Panc1 (cell line): Measurements from ENCODE around the gene TEDDM1. TPM values are rescaled to one million over a fixed set of nuclear protein-coding genes. Genes with fewer than 3 reads are reported as not detected.

Experiments used
- ATAC-seq: fragments of 200-7000 bp; cut with Tn5 transposase; 2 replicates; pipeline ENCODE4 v1.9.1; 2020; ENCODE audit warnings: mild to moderate bottlenecking, moderate library complexity
- BruUV-seq: library from RNA; stranded (reverse); fragments of 400-500 nt; replicated peaks from 2 replicates; lab custom pipeline; 2021; lab: Mats Ljungman, UMichigan
- CTCF ChIA-PET: fragments of 300-600 bp; sonication (Branson Sonifier 250); formaldehyde crosslinking; loops from one replicate; lab custom pipeline; 2022; ENCODE audit warnings: antibody characterized with exemption; lab: Charles Lee
- POLR2A ChIA-PET: fragments of 300-600 bp; sonication (Branson Sonifier 250); formaldehyde crosslinking; loops from one replicate; lab custom pipeline; 2022; ENCODE audit warnings: antibody characterized with exemption; lab: Charles Lee
- DNase-seq: peaks from one replicate; pipeline ENCODE4 v3.0.0-alpha.2; 2010; ENCODE audit warnings: low read depth, low spot score
- H3K27ac ChIP-seq: 2 replicates; pipeline ENCODE4 v1.5.1; 2011; ENCODE audit warnings: mild to moderate bottlenecking, low read length, inconsistent platforms
- H3K27me3 ChIP-seq: fragments of 200-500 bp; sonication (Bioruptor generic); 2 replicates; pipeline ENCODE4 v1.6.0; 2014; ENCODE audit warnings: low read length, inconsistent platforms; ENCODE audit not compliant: control insufficient read depth, insufficient read depth
- H3K36me3 ChIP-seq: fragments of 200-500 bp; sonication (Bioruptor generic); 2 replicates; pipeline ENCODE4 v1.5.1; 2014; ENCODE audit warnings: inconsistent platforms, mild to moderate bottlenecking, low read length, moderate library complexity; ENCODE audit not compliant: control insufficient read depth, insufficient read depth
- H3K4me1 ChIP-seq: 2 replicates; pipeline ENCODE4 v1.5.1; 2011; ENCODE audit warnings: inconsistent platforms, mild to moderate bottlenecking, low read length, moderate library complexity; ENCODE audit not compliant: control insufficient read depth, insufficient read depth
- H3K4me3 ChIP-seq, 2 experiments: 2 replicates each; pipeline ENCODE4 v1.5.1; 2011 to 2012; ENCODE audit warnings: low read depth in 2 of 2, low read length in 2 of 2, mild to moderate bottlenecking in 2 of 2, inconsistent platforms in 1 of 2, moderate library complexity in 1 of 2
- H3K9me3 ChIP-seq: fragments of 200-500 bp; sonication (Bioruptor generic); 2 replicates; pipeline ENCODE4 v1.5.1; 2014; ENCODE audit warnings: low read depth, mild to moderate bottlenecking, inconsistent platforms, low read length, moderate library complexity; ENCODE audit not compliant: control insufficient read depth, insufficient read depth
- POLR2AphosphoS5 ChIP-seq: IDR thresholded peaks from 2 replicates; pipeline ENCODE4 v1.6.1; 2012; ENCODE audit warnings: mild to moderate bottlenecking, low read depth, low read length, moderate library complexity
- SIN3A ChIP-seq: IDR thresholded peaks from 2 replicates; pipeline ENCODE4 v1.6.1; 2012; ENCODE audit warnings: low read depth, mild to moderate bottlenecking, low read length, moderate library complexity, borderline replicate concordance; ENCODE audit not compliant: insufficient read depth
- TCF7L2 ChIP-seq: IDR thresholded peaks from 2 replicates; pipeline ENCODE4 v1.6.1; 2011; ENCODE audit warnings: mild to moderate bottlenecking, low read depth, low read length, inconsistent platforms
- in situ Hi-C: cut with HindIII; loops from 2 replicates; pipeline ENCODE4 v1.10.0; 2016; ENCODE audit warnings: low sequenced_read_pairs, low pct_unique_long_range_greater_than_20kb
- intact Hi-C: fragments of 100-400 bp; cut with micrococcal nuclease; formaldehyde crosslinking; loops from one replicate; pipeline ENCODE4 v1.10.0; 2022; ENCODE audit not compliant: unreplicated experiment
- total RNA-seq: library from RNA; stranded (reverse); gene quantifications from one replicate; pipeline ENCODE4 v1.2.1, GENCODE V29; 2021; ENCODE audit not compliant: unreplicated experiment
- TF ChIP-seq, protein P1 (sequence below): fragments of 450-650 bp; IDR thresholded peaks from 2 replicates; pipeline ENCODE4 v1.5.1; 2017; ENCODE audit warnings: mild to moderate bottlenecking
- TF ChIP-seq, protein P2 (sequence below), 2 experiments: IDR thresholded peaks; 2 replicates each; pipeline ENCODE4 v1.6.1; 2011 to 2012; ENCODE audit warnings: low read depth in 2 of 2, control low read depth in 1 of 2, low read length in 1 of 2, mild to moderate bottlenecking in 1 of 2, moderate library complexity in 1 of 2; ENCODE audit not compliant: insufficient read depth in 1 of 2

Gene TEDDM1
- total RNA-seq, 1 experiment from 2014 or later, result not detected

DNA sequence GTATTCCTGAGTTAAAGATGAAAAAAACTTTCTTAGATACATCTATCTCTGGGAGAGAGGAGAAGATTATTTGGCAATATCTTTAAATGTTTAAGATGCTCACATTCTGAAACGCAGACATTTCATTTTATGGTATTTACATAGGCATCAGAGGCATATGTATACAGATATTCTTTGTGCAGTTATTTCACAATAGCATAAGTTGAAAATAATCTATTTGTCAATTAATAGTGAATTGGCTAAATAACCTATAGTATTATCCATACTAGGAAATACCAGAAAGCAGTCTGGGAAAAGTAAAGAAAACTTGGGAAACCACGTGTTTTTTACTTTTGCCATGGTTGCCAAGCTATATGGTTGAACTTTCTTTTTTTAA, 44.8 kb downstream of the TEDDM1 start:
- no peak for DNase-seq
- Histone ChIP-seq H3K27ac (no peak overlapping the region), H3K4me3 (no peak overlapping the region), H3K9me3 (no peaks in the 10 kb centered on the region), H3K27me3 (no peaks in the 10 kb centered on the region; the same call in 1 of the 2 replicates), H3K36me3 (no peaks in the 10 kb centered on the region), H3K4me1 (no peaks in the 10 kb centered on the region)
- in situ Hi-C loops, result no loop called here
- no peak for ATAC-seq
- ChIA-PET CTCF (interaction anchor here (0.6 kb wide), 1 partner anchor 240 kb away, joined by 3 read pairs; no protein-coding TSS in a partner anchor), POLR2A (no interaction called here)
- intact Hi-C loops, result no loop called here
- BruUV-seq, result no TSS peak
- TF ChIP-seq POLR2AphosphoS5 (no peak), SIN3A (no peak), TCF7L2 (no peak)
- TF ChIP-seq, protein P1, sequence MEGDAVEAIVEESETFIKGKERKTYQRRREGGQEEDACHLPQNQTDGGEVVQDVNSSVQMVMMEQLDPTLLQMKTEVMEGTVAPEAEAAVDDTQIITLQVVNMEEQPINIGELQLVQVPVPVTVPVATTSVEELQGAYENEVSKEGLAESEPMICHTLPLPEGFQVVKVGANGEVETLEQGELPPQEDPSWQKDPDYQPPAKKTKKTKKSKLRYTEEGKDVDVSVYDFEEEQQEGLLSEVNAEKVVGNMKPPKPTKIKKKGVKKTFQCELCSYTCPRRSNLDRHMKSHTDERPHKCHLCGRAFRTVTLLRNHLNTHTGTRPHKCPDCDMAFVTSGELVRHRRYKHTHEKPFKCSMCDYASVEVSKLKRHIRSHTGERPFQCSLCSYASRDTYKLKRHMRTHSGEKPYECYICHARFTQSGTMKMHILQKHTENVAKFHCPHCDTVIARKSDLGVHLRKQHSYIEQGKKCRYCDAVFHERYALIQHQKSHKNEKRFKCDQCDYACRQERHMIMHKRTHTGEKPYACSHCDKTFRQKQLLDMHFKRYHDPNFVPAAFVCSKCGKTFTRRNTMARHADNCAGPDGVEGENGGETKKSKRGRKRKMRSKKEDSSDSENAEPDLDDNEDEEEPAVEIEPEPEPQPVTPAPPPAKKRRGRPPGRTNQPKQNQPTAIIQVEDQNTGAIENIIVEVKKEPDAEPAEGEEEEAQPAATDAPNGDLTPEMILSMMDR, result no peak
- TF ChIP-seq, protein P2, sequence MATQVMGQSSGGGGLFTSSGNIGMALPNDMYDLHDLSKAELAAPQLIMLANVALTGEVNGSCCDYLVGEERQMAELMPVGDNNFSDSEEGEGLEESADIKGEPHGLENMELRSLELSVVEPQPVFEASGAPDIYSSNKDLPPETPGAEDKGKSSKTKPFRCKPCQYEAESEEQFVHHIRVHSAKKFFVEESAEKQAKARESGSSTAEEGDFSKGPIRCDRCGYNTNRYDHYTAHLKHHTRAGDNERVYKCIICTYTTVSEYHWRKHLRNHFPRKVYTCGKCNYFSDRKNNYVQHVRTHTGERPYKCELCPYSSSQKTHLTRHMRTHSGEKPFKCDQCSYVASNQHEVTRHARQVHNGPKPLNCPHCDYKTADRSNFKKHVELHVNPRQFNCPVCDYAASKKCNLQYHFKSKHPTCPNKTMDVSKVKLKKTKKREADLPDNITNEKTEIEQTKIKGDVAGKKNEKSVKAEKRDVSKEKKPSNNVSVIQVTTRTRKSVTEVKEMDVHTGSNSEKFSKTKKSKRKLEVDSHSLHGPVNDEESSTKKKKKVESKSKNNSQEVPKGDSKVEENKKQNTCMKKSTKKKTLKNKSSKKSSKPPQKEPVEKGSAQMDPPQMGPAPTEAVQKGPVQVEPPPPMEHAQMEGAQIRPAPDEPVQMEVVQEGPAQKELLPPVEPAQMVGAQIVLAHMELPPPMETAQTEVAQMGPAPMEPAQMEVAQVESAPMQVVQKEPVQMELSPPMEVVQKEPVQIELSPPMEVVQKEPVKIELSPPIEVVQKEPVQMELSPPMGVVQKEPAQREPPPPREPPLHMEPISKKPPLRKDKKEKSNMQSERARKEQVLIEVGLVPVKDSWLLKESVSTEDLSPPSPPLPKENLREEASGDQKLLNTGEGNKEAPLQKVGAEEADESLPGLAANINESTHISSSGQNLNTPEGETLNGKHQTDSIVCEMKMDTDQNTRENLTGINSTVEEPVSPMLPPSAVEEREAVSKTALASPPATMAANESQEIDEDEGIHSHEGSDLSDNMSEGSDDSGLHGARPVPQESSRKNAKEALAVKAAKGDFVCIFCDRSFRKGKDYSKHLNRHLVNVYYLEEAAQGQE (IDR thresholded peaks at IDR 0.05; ENCODE audit: insufficient read depth in 1 of 2, low read depth in 2 of 2, low read length in 1 of 2), result no peak

DNA sequence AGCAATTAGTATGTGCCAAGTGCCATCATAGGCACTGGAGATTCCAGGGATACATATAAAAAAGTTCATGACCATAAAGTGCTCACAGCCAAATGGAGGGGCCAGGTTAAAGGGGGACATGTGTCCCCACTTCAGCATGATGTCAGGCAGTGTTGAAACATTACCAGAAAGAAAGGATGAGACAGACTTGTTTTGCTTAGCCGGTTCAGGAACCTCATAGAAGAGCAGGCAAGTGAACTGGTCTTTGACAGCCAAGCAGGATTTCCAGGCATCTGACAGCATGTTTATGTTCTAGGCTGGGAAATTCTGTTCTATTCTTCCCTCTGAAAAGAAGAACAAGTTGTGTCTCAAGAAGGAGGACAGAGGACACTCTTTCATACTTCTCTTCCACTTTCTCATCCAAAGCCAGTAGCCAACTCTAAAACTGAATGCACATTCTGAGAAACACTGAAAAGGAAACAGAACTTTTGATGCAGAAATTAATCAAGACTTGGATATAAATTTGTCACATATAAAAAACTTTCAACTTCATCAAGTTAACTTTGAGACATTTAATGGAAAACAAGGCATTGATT, 48.6 kb downstream of the TEDDM1 start:
- no peaks in the 10 kb centered on the region; the same call in 1 of the 2 replicates for H3K27me3 ChIP-seq
- no peak overlapping the region for H3K27ac ChIP-seq
- in situ Hi-C loops, result no loop called here
- ATAC-seq (no peak), DNase-seq (no peak)
- H3K4me3 ChIP-seq, result no peak overlapping the region
- ChIA-PET POLR2A (no interaction called here), CTCF (no interaction called here)
- no peaks in the 10 kb centered on the region for H3K9me3 ChIP-seq
- no peaks in the 10 kb centered on the region for H3K4me1 ChIP-seq
- intact Hi-C loops, result no loop called here
- H3K36me3 ChIP-seq, result no peaks in the 10 kb centered on the region
- TF ChIP-seq, protein P2 (IDR thresholded peaks at IDR 0.05; ENCODE audit: insufficient read depth in 1 of 2, low read depth in 2 of 2, low read length in 1 of 2), result no peak
- TF ChIP-seq TCF7L2 (no peak), POLR2AphosphoS5 (no peak), SIN3A (no peak)
- TF ChIP-seq, protein P1, result no peak
- BruUV-seq, result no TSS peak
